Neuronal stem cell (in vitro differentiated cells): Measurements from ENCODE around the gene PTPN18.

Experiments used
- DNase-seq: peaks from one replicate; pipeline ENCODE4 v3.0.0-alpha.2; 2013; ENCODE audit warnings: low spot score
- H2AFZ ChIP-seq: one replicate; pipeline ENCODE4 v1.6.1; 2013; ENCODE audit warnings: mild to moderate bottlenecking, low read length, inconsistent platforms
- H2AK5ac ChIP-seq: 2 replicates; pipeline ENCODE4 v1.6.1; 2013; ENCODE audit warnings: low read depth, mild to moderate bottlenecking, inconsistent platforms, low read length, moderate library complexity, mixed read lengths
- H2BK120ac ChIP-seq: 2 replicates; pipeline ENCODE4 v1.6.1; 2013; ENCODE audit warnings: low read depth, mild to moderate bottlenecking, inconsistent platforms, low read length, moderate library complexity, mixed read lengths
- H2BK12ac ChIP-seq: one replicate; pipeline ENCODE4 v1.6.1; 2013; ENCODE audit warnings: low read length, inconsistent platforms
- H2BK15ac ChIP-seq: 2 replicates; pipeline ENCODE4 v1.6.1; 2013; ENCODE audit warnings: mild to moderate bottlenecking, low read length, inconsistent platforms, mixed read lengths
- H2BK5ac ChIP-seq: one replicate; pipeline ENCODE4 v1.6.1; 2013; ENCODE audit warnings: inconsistent platforms, mild to moderate bottlenecking, low read length, moderate library complexity
- H3K14ac ChIP-seq: one replicate; pipeline ENCODE4 v1.6.1; 2013; ENCODE audit warnings: low read length, inconsistent platforms
- H3K18ac ChIP-seq: 2 replicates; pipeline ENCODE4 v1.6.1; 2013; ENCODE audit warnings: low read length, inconsistent platforms
- H3K23ac ChIP-seq: 2 replicates; pipeline ENCODE4 v1.6.1; 2013; ENCODE audit warnings: low read depth, mild to moderate bottlenecking, mixed read lengths, low read length, inconsistent platforms; ENCODE audit not compliant: poor library complexity
- H3K27ac ChIP-seq: replicated peaks from 3 replicates; pipeline ENCODE4 v1.5.1; 2013; ENCODE audit warnings: low read length, inconsistent platforms
- H3K27me3 ChIP-seq, 3 experiments: 2 replicates each; pipeline ENCODE4 v1.6.1; 2013; ENCODE audit warnings: low read length in 3 of 3, mild to moderate bottlenecking in 2 of 3, inconsistent platforms in 1 of 3, low read depth in 1 of 3, mixed read lengths in 1 of 3, moderate library complexity in 1 of 3; ENCODE audit not compliant: control insufficient read depth in 3 of 3, insufficient read depth in 3 of 3
- H3K36me3 ChIP-seq, 2 donors: replicated peaks in 1 of 2; 2 replicates each; pipeline ENCODE4 v1.6.1; 2013; ENCODE audit warnings: low read length in 2 of 2; ENCODE audit not compliant: control insufficient read depth in 2 of 2, insufficient read depth in 2 of 2
- H3K4ac ChIP-seq: 2 replicates; pipeline ENCODE4 v1.6.1; 2013; ENCODE audit warnings: inconsistent platforms, mild to moderate bottlenecking, low read length, moderate library complexity
- H3K4me1 ChIP-seq, 2 donors: 1 replicate in 1 of 2; 2 replicates in 1 of 2; pipeline ENCODE4 v1.6.1; 2013; ENCODE audit warnings: low read length in 2 of 2, low read depth in 1 of 2; ENCODE audit not compliant: control insufficient read depth in 2 of 2, insufficient read depth in 1 of 2
- H3K4me2 ChIP-seq: one replicate; pipeline ENCODE4 v1.6.1; 2013; ENCODE audit warnings: mild to moderate bottlenecking, low read length, inconsistent platforms; ENCODE audit not compliant: insufficient read depth, poor library complexity, severe bottlenecking
- H3K4me3 ChIP-seq, 2 donors: 2 replicates each; pipeline ENCODE4 v1.5.1; 2013; ENCODE audit warnings: low read length in 2 of 2, mild to moderate bottlenecking in 2 of 2, inconsistent platforms in 1 of 2, moderate library complexity in 1 of 2
- H3K79me1 ChIP-seq: one replicate; pipeline ENCODE4 v1.6.1; 2013; ENCODE audit warnings: low read depth, mild to moderate bottlenecking, inconsistent platforms, low read length, moderate library complexity
- H3K9ac ChIP-seq: one replicate; pipeline ENCODE4 v1.6.1; 2013; ENCODE audit warnings: mild to moderate bottlenecking, low read depth, low read length, inconsistent platforms; ENCODE audit not compliant: poor library complexity
- H3K9me3 ChIP-seq, 2 donors: replicated peaks in 1 of 2; 2 replicates each; pipeline versions ENCODE3 to v1.6.1; 2013; ENCODE audit warnings: low read length in 2 of 2, mild to moderate bottlenecking in 2 of 2, inconsistent platforms in 1 of 2, low read depth in 1 of 2, mixed read lengths in 1 of 2, moderate library complexity in 1 of 2; ENCODE audit not compliant: control insufficient read depth in 2 of 2, insufficient read depth in 1 of 2
- H4K8ac ChIP-seq: one replicate; pipeline ENCODE4 v1.6.1; 2013; ENCODE audit warnings: low read depth, mild to moderate bottlenecking, inconsistent platforms, low read length, moderate library complexity
- H4K91ac ChIP-seq: one replicate; pipeline ENCODE4 v1.6.1; 2013; ENCODE audit warnings: low read length, low read depth, mild to moderate bottlenecking, inconsistent platforms; ENCODE audit not compliant: poor library complexity
- WGBS, 2 donors: extraction: QIAGEN DNeasy Blood & Tissue Kit; methylation state at CpG; one replicate each; pipeline ENCODE4 v1.1.7; 2013; ENCODE audit warnings: missing lambda C conversion rate in 2 of 2, mixed read lengths in 1 of 2; ENCODE audit not compliant: insufficient read length in 2 of 2, insufficient replicate concordance in 1 of 2; ENCODE audit errors: extremely low coverage in 2 of 2; 5-methylcytosine and 5-hydroxymethylcytosine counted together

Gene PTPN18

GRCh38 chr2:130319536-130319935 is 36.3 kb upstream of the PTPN18 start:
- Histone ChIP-seq H3K36me3 (no peaks in the 10 kb centered on the region), H3K23ac (no peak overlapping the region), H2BK120ac (no peak overlapping the region), H3K14ac (no peak overlapping the region), H3K9me3 (no peaks in the 10 kb centered on the region), H2BK12ac (no peak overlapping the region), H3K4me1 (no peaks in the 10 kb centered on the region), H3K4me3 (no peak overlapping the region), H4K8ac (no peak overlapping the region), H3K27ac (no peak overlapping the region), H2AFZ (no peak overlapping the region), H2BK5ac (no peak overlapping the region), H2BK15ac (no peak overlapping the region), H3K79me1 (no peaks in the 10 kb centered on the region), H3K4me2 (no peak overlapping the region), H3K27me3 (peaks cover 0 to 12% (median 0%) of the 10 kb centered on the region in 3 experiments), H4K91ac (no peak overlapping the region), H3K9ac (no peak overlapping the region), H2AK5ac (no peak overlapping the region), H3K18ac (no peak overlapping the region), H3K4ac (no peak overlapping the region)
- DNase-seq: no peak
- WGBS, 2 donors: no CpG with 5 or more reads among the region's 3 CpGs

DNA sequence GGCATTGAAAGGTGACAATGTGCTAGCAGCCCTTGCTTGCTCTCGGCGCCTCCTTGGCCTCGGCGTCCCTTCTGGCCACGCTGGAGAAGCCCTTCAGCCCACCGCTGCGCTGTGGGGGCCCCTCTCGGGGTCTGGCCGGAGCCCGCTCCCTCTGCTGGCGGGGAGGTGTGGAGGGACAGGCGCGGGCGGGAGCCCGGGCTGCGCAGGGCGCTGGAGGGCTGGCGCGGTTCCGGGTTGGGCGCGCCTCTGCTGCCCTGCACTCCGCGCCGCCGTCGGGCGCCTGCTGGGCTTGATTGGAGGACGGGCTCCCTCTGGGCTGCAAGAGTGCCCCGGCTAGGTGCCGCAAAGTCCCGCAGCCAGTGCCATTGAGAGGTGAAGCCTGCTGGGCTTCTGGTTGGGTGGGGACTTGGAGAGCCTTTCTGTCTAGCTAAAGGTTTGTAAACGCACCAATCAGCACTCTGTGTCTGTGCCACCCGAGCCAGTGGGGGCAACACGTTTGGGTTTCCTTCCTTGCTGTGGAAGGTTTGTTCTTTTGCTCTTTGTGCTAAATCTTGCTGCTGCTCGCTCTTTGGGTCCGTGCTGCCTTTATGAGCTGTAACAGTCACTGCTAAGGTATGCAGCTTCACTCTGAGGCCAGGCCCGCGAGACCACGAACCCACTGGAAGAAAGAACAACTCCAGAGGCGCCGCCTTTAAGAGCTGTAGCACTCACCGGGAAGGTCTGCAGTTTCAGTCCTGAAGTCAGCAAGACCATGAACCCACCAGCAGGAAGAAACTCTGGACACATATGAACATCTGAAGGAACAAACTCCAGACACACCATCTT is 27.9 kb upstream of the PTPN18 start:
- H3K9ac ChIP-seq: no peak overlapping the region
- no peak overlapping the region for H3K4me3 ChIP-seq
- peaks cover 0 to 5% of the 10 kb centered on the region in 2 donors for H3K4me1 ChIP-seq
- H3K27ac ChIP-seq: no peak overlapping the region
- H3K27me3 ChIP-seq: peaks cover 0 to 21% (median 0%) of the 10 kb centered on the region in 3 experiments
- no peak overlapping the region for H3K4me2 ChIP-seq
- no peak for DNase-seq
- no peak overlapping the region for H4K91ac ChIP-seq
- H2BK15ac ChIP-seq: peak overlapping the region; percentile 73
- peak overlapping the region; percentile 31 for H2BK120ac ChIP-seq
- no peak overlapping the region for H3K4ac ChIP-seq
- no peak overlapping the region for H4K8ac ChIP-seq
- peak overlapping the region; percentile 41 for H2AFZ ChIP-seq
- H3K79me1 ChIP-seq: no peaks in the 10 kb centered on the region
- no peaks in the 10 kb centered on the region for H3K36me3 ChIP-seq
- H2AK5ac ChIP-seq: no peak overlapping the region
- H2BK5ac ChIP-seq: no peak overlapping the region
- H3K9me3 ChIP-seq: no peaks in the 10 kb centered on the region
- H3K14ac ChIP-seq: no peak overlapping the region
- no peak overlapping the region for H3K23ac ChIP-seq
- H2BK12ac ChIP-seq: no peak overlapping the region
- no CpG with 5 or more reads among the region's 43 CpGs for WGBS, 2 donors
- H3K18ac ChIP-seq: peak overlapping the region; percentile 80

DNA sequence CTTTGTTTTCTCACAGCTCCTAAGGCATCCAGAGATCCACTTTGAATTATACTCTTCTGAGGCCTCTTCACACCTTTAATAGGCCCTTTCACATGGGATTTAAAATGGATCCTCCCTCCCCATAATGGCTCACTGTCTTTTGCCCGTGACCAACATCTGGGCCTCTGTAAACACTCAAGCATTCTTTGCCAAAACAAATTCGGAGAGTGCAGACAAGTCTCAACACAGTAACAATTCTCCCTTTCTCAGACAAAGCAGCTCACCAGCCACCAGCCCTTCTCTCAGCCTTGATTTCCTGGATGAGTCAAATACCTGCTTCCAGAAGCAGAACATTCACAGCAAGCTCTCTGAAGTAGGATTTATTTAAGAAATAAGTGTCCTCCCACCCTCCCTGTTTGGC is 27.1 kb upstream of the PTPN18 start:
- no peak overlapping the region for H3K18ac ChIP-seq
- H3K9me3 ChIP-seq: no peaks in the 10 kb centered on the region
- H3K27me3 ChIP-seq: peaks cover 0 to 21% (median 0%) of the 10 kb centered on the region in 3 experiments
- H3K79me1 ChIP-seq: no peaks in the 10 kb centered on the region
- no peak overlapping the region for H4K91ac ChIP-seq
- no peak overlapping the region for H2BK120ac ChIP-seq
- no peak overlapping the region for H3K4ac ChIP-seq
- H3K9ac ChIP-seq: no peak overlapping the region
- no peak overlapping the region for H2AK5ac ChIP-seq
- peaks cover 0 to 5% of the 10 kb centered on the region in 2 donors for H3K4me1 ChIP-seq
- no peak overlapping the region for H2BK15ac ChIP-seq
- H3K4me2 ChIP-seq: no peak overlapping the region
- no peak overlapping the region for H3K23ac ChIP-seq
- peak overlapping the region; percentile 32 for H2AFZ ChIP-seq
- H2BK5ac ChIP-seq: no peak overlapping the region
- no CpG with 5 or more reads among the region's 2 CpGs for WGBS, 2 donors
- no peak overlapping the region for H3K14ac ChIP-seq
- no peak overlapping the region for H3K4me3 ChIP-seq
- DNase-seq: no peak
- H3K27ac ChIP-seq: no peak overlapping the region
- H3K36me3 ChIP-seq: no peaks in the 10 kb centered on the region
- no peak overlapping the region for H2BK12ac ChIP-seq
- no peak overlapping the region for H4K8ac ChIP-seq

DNA sequence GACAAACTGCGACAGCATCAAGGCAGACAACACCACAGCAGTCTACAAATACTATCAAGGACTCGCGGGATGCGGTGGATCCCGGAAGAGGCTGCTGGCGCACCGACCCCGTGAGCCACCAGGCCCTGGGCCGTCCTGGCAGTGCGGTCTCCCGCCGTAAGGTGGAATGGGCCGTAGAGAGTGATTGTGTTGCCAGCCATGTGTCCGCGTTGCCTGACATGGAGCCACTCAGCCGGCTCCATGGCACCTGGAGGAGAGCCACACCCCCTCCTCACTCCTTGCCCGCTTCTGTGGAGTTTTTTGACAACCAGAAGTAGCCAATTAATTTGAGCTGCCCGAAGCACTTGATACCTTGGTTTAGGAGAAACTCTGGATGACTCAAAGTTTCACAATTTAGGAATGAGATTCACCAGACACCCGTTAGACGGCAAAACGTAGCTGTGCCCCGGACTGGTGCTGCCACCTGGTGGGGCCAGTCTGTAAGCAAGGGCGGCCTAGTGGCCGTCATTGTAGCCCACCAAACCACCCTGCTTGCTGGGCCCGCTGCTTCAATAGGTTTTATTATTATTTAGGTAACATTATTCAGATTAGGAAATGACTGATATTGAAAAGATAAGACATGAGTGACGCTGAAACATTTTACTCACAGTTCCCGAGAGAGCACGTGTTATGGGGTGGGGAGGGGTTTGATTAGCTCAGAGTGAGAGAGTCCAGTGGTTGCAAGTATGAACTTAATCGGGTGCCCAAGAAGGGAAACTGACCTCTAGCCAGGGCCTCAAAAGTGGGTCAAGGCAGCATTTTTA is 23.4 kb upstream of the PTPN18 start:
- H3K18ac ChIP-seq: peak overlapping the region; percentile 65
- peak overlapping the region; percentile 76 for H2AFZ ChIP-seq
- H3K9me3 ChIP-seq: no peaks in the 10 kb centered on the region
- H2AK5ac ChIP-seq: peak overlapping the region; percentile 36
- no peak overlapping the region for H3K14ac ChIP-seq
- no peaks in the 10 kb centered on the region for H3K79me1 ChIP-seq
- H3K27ac ChIP-seq: no peak overlapping the region
- no peak overlapping the region for H3K4ac ChIP-seq
- H3K4me3 ChIP-seq: no peak overlapping the region
- peak overlapping the region; percentile 64 for H3K9ac ChIP-seq
- H3K27me3 ChIP-seq: peaks cover 0 to 18% (median 0%) of the 10 kb centered on the region in 3 experiments
- no peak overlapping the region for H2BK12ac ChIP-seq
- no peak overlapping the region for H2BK15ac ChIP-seq
- H3K23ac ChIP-seq: peak overlapping the region; percentile 77
- DNase-seq: peak; percentile 64
- H4K91ac ChIP-seq: no peak overlapping the region
- no CpG with 5 or more reads among the region's 29 CpGs for WGBS, 2 donors
- no peak overlapping the region for H2BK120ac ChIP-seq
- peaks cover 0 to 5% of the 10 kb centered on the region in 2 donors for H3K4me1 ChIP-seq
- no peak overlapping the region for H2BK5ac ChIP-seq
- H3K36me3 ChIP-seq: no peaks in the 10 kb centered on the region
- no peak overlapping the region for H4K8ac ChIP-seq
- H3K4me2 ChIP-seq: peak overlapping the region; percentile 43
